Measurements from ENCODE around the gene LONP1. TPM values are rescaled to one million over a fixed set of nuclear protein-coding genes. Genes with fewer than 3 reads are reported as not detected.

LONP1 gene
- total and polyA plus RNA-seq, 9 donors: 34.9 to 63.9 (median 52.9) TPM

- DNase-seq: no peak
- no peaks in the 10 kb centered on the region for H3K27me3 ChIP-seq (ENCODE audit: control insufficient read depth, insufficient read depth, low read length)
- H3K36me3 ChIP-seq (ENCODE audit: control insufficient read depth, insufficient read depth, low read length): peaks cover 10% of the 10 kb centered on the region
- peak overlapping the region; percentile 88 for H3K4me3 ChIP-seq (ENCODE audit: low read length)
- H3K27ac ChIP-seq (ENCODE audit: low read length): peak overlapping the region; percentile 96
- H3K4me1 ChIP-seq (ENCODE audit: control insufficient read depth, insufficient read depth, low read length): peaks cover 55% of the 10 kb centered on the region
- H3K9me3 ChIP-seq (replicated peaks; ENCODE audit: control insufficient read depth, low read depth, low read length): no peaks in the 10 kb centered on the region
- WGBS (ENCODE audit: insufficient coverage): 29% methylated on average over 19 of the region's 26 CpGs
Measured at GRCh38 chr19:5679289-5680083, 40.5 kb downstream of the LONP1 start.

- Histone ChIP-seq H3K36me3 (ENCODE audit: control insufficient read depth, insufficient read depth, low read length) (peaks cover 10% of the 10 kb centered on the region), H3K27me3 (ENCODE audit: control insufficient read depth, insufficient read depth, low read length) (no peaks in the 10 kb centered on the region), H3K4me3 (ENCODE audit: low read length) (no peak overlapping the region), H3K9me3 (replicated peaks; ENCODE audit: control insufficient read depth, low read depth, low read length) (no peaks in the 10 kb centered on the region), H3K4me1 (ENCODE audit: control insufficient read depth, insufficient read depth, low read length) (peaks cover 55% of the 10 kb centered on the region), H3K27ac (ENCODE audit: low read length) (peak overlapping the region; percentile 96)
- no peak for DNase-seq
- 79% methylated on average over 14 of the region's 22 CpGs for WGBS (ENCODE audit: insufficient coverage)
Measured at GRCh38 chr19:5678071-5678718, 41.8 kb downstream of the LONP1 start.

- H3K27ac ChIP-seq (ENCODE audit: low read length): peak overlapping the region; percentile 96
- H3K27me3 ChIP-seq (ENCODE audit: control insufficient read depth, insufficient read depth, low read length): no peaks in the 10 kb centered on the region
- H3K4me1 ChIP-seq (ENCODE audit: control insufficient read depth, insufficient read depth, low read length): peaks cover 55% of the 10 kb centered on the region
- no peaks in the 10 kb centered on the region for H3K9me3 ChIP-seq (replicated peaks; ENCODE audit: control insufficient read depth, low read depth, low read length)
- peaks cover 13% of the 10 kb centered on the region for H3K36me3 ChIP-seq (ENCODE audit: control insufficient read depth, insufficient read depth, low read length)
- H3K4me3 ChIP-seq (ENCODE audit: low read length): no peak overlapping the region
- no peak for DNase-seq
- WGBS (ENCODE audit: insufficient coverage): 83% methylated on average over 9 of the region's 9 CpGs
Measured at GRCh38 chr19:5677580-5677979, 42.4 kb downstream of the LONP1 start.

GRCh38 chr19:5677136-5677535, 42.8 kb downstream of the LONP1 start:
- H3K9me3 ChIP-seq (replicated peaks; ENCODE audit: control insufficient read depth, low read depth, low read length): no peaks in the 10 kb centered on the region
- H3K4me3 ChIP-seq (ENCODE audit: low read length): no peak overlapping the region
- no peaks in the 10 kb centered on the region for H3K27me3 ChIP-seq (ENCODE audit: control insufficient read depth, insufficient read depth, low read length)
- 86% methylated on average over 1 of the region's 10 CpGs for WGBS (ENCODE audit: insufficient coverage)
- H3K4me1 ChIP-seq (ENCODE audit: control insufficient read depth, insufficient read depth, low read length): peaks cover 55% of the 10 kb centered on the region
- DNase-seq: no peak
- peak overlapping the region; percentile 96 for H3K27ac ChIP-seq (ENCODE audit: low read length)
- H3K36me3 ChIP-seq (ENCODE audit: control insufficient read depth, insufficient read depth, low read length): peaks cover 14% of the 10 kb centered on the region

- H3K36me3 ChIP-seq (ENCODE audit: control insufficient read depth, insufficient read depth, low read length): peaks cover 17% of the 10 kb centered on the region
- peak; percentile 86 for DNase-seq
- 83% methylated on average over 9 of the region's 13 CpGs for WGBS (ENCODE audit: insufficient coverage)
- no peaks in the 10 kb centered on the region for H3K27me3 ChIP-seq (ENCODE audit: control insufficient read depth, insufficient read depth, low read length)
- peak overlapping the region; percentile 96 for H3K27ac ChIP-seq (ENCODE audit: low read length)
- H3K9me3 ChIP-seq (replicated peaks; ENCODE audit: control insufficient read depth, low read depth, low read length): no peaks in the 10 kb centered on the region
- peaks cover 55% of the 10 kb centered on the region for H3K4me1 ChIP-seq (ENCODE audit: control insufficient read depth, insufficient read depth, low read length)
- H3K4me3 ChIP-seq (ENCODE audit: low read length): no peak overlapping the region
Measured at GRCh38 chr19:5676772-5677105, 43.2 kb downstream of the LONP1 start.

GRCh38 chr19:5676105-5676771, 43.7 kb downstream of the LONP1 start:
- DNase-seq: peak; percentile 91
- H3K4me1 ChIP-seq (ENCODE audit: control insufficient read depth, insufficient read depth, low read length): peaks cover 53% of the 10 kb centered on the region
- peak overlapping the region; percentile 96 for H3K27ac ChIP-seq (ENCODE audit: low read length)

GRCh38 chr19:5674714-5675113, 45.2 kb downstream of the LONP1 start:
- H3K27me3 ChIP-seq (ENCODE audit: control insufficient read depth, insufficient read depth, low read length): no peaks in the 10 kb centered on the region
- no peak for DNase-seq
- H3K9me3 ChIP-seq (replicated peaks; ENCODE audit: control insufficient read depth, low read depth, low read length): no peaks in the 10 kb centered on the region
- peaks cover 47% of the 10 kb centered on the region for H3K4me1 ChIP-seq (ENCODE audit: control insufficient read depth, insufficient read depth, low read length)
- H3K27ac ChIP-seq (ENCODE audit: low read length): peak overlapping the region; percentile 6
- H3K4me3 ChIP-seq (ENCODE audit: low read length): no peak overlapping the region
- H3K36me3 ChIP-seq (ENCODE audit: control insufficient read depth, insufficient read depth, low read length): peaks cover 29% of the 10 kb centered on the region
- 83% methylated on average over 3 of the region's 5 CpGs for WGBS (ENCODE audit: insufficient coverage)

More at GRCh38 chr19:5676105-5676771, 43.7 kb downstream of the LONP1 start:
- Histone ChIP-seq H3K27me3 (ENCODE audit: control insufficient read depth, insufficient read depth, low read length) (no peaks in the 10 kb centered on the region), H3K4me3 (ENCODE audit: low read length) (no peak overlapping the region), H3K9me3 (replicated peaks; ENCODE audit: control insufficient read depth, low read depth, low read length) (no peaks in the 10 kb centered on the region), H3K36me3 (ENCODE audit: control insufficient read depth, insufficient read depth, low read length) (peaks cover 21% of the 10 kb centered on the region)
- WGBS (ENCODE audit: insufficient coverage): 81% methylated on average over 13 of the region's 17 CpGs

- H3K4me3 ChIP-seq (ENCODE audit: low read length): no peak overlapping the region
- H3K4me1 ChIP-seq (ENCODE audit: control insufficient read depth, insufficient read depth, low read length): peaks cover 39% of the 10 kb centered on the region
- no peaks in the 10 kb centered on the region for H3K9me3 ChIP-seq (replicated peaks; ENCODE audit: control insufficient read depth, low read depth, low read length)
- no peak overlapping the region for H3K27ac ChIP-seq (ENCODE audit: low read length)
- no peaks in the 10 kb centered on the region for H3K27me3 ChIP-seq (ENCODE audit: control insufficient read depth, insufficient read depth, low read length)
- H3K36me3 ChIP-seq (ENCODE audit: control insufficient read depth, insufficient read depth, low read length): peaks cover 38% of the 10 kb centered on the region
- DNase-seq: no peak
- WGBS (ENCODE audit: insufficient coverage): 100% methylated on average over 1 of the region's 1 CpG
Measured at GRCh38 chr19:5673752-5674151, 46.2 kb downstream of the LONP1 start.

- Histone ChIP-seq H3K4me3 (ENCODE audit: low read length) (no peak overlapping the region), H3K36me3 (ENCODE audit: control insufficient read depth, insufficient read depth, low read length) (peaks cover 37% of the 10 kb centered on the region), H3K9me3 (replicated peaks; ENCODE audit: control insufficient read depth, low read depth, low read length) (no peaks in the 10 kb centered on the region), H3K27ac (ENCODE audit: low read length) (no peak overlapping the region), H3K4me1 (ENCODE audit: control insufficient read depth, insufficient read depth, low read length) (peaks cover 35% of the 10 kb centered on the region), H3K27me3 (ENCODE audit: control insufficient read depth, insufficient read depth, low read length) (no peaks in the 10 kb centered on the region)
- 84% methylated on average over 8 of the region's 13 CpGs for WGBS (ENCODE audit: insufficient coverage)
- DNase-seq: no peak
Measured at GRCh38 chr19:5672708-5673459, 47.1 kb downstream of the LONP1 start.

Data from muscle of leg (tissue), 11 donors.